Liver (tissue), 9 donors: ENCODE measurements around the gene EWSR1. TPM values are rescaled to one million over a fixed set of nuclear protein-coding genes. Genes with fewer than 3 reads are reported as not detected.
A peak's percentile ranks its signal among the peaks of the same experiment; 100 is the strongest.

Source experiments
- DNase-seq: peaks from one replicate; pipeline ENCODE4 v3.0.0-alpha.2; 2017; ENCODE audit warnings: low spot score
- H3K27ac ChIP-seq, 2 donors: one replicate each; pipeline ENCODE4 v1.7.0; 2013; ENCODE audit warnings: inconsistent platforms in 2 of 2, low read length in 2 of 2, control low read depth in 1 of 2, low read depth in 1 of 2, mild to moderate bottlenecking in 1 of 2
- H3K27me3 ChIP-seq, 4 donors: one replicate each; pipeline versions ENCODE4 v1.6.1 to v1.7.0; 2013; ENCODE audit warnings: low read length in 3 of 4, inconsistent platforms in 1 of 4, mild to moderate bottlenecking in 1 of 4, moderate library complexity in 1 of 4; ENCODE audit not compliant: control insufficient read depth in 4 of 4, insufficient read depth in 4 of 4
- H3K36me3 ChIP-seq, 4 donors: one replicate each; pipeline versions ENCODE4 v1.6.1 to v1.7.0; 2013; ENCODE audit warnings: low read length in 3 of 4, mild to moderate bottlenecking in 3 of 4, low read depth in 1 of 4, moderate library complexity in 1 of 4; ENCODE audit not compliant: control insufficient read depth in 4 of 4, insufficient read depth in 3 of 4
- H3K4me1 ChIP-seq, 4 donors: one replicate each; pipeline versions ENCODE4 v1.6.1 to v1.7.0; 2013; ENCODE audit warnings: low read length in 3 of 4, mild to moderate bottlenecking in 3 of 4, moderate library complexity in 1 of 4; ENCODE audit not compliant: control insufficient read depth in 4 of 4, insufficient read depth in 4 of 4
- H3K4me3 ChIP-seq, 3 donors: one replicate each; pipeline versions ENCODE4 v1.6.1 to v1.7.0; 2013; ENCODE audit warnings: low read length in 3 of 3, control low read depth in 1 of 3, low read depth in 1 of 3, mild to moderate bottlenecking in 1 of 3
- H3K9ac ChIP-seq, 2 donors: one replicate each; pipeline ENCODE4 v1.7.0; 2013; ENCODE audit warnings: low read length in 2 of 2, mild to moderate bottlenecking in 2 of 2, moderate library complexity in 2 of 2, control low read depth in 1 of 2, low read depth in 1 of 2
- H3K9me3 ChIP-seq, 4 donors: one replicate each; pipeline versions ENCODE4 v1.6.1 to v1.7.0; 2013; ENCODE audit warnings: low read length in 3 of 4; ENCODE audit not compliant: control insufficient read depth in 4 of 4
- CTCF ChIP-seq: fragments of 150-350 bp; IDR thresholded peaks from 2 replicates; pipeline ENCODE4 v1.5.1; 2017; ENCODE audit warnings: improper control_type of control experiment, low read depth, low read length; ENCODE audit not compliant: missing input control
- EGR1 ChIP-seq, 2 donors: IDR thresholded peaks; 2 replicates each; pipeline ENCODE4 v1.6.1; 2016 to 2018; ENCODE audit warnings: antibody characterized with exemption in 2 of 2, low read depth in 2 of 2
- FOXA1 ChIP-seq: IDR thresholded peaks from 2 replicates; pipeline ENCODE4 v1.6.1; 2016; ENCODE audit warnings: antibody characterized with exemption
- GABPA ChIP-seq, 2 donors: IDR thresholded peaks in 1 of 2; conservative IDR thresholded peaks in 1 of 2; 2 replicates each; pipeline ENCODE4 v1.6.1; 2016; ENCODE audit warnings: antibody characterized with exemption in 2 of 2, mild to moderate bottlenecking in 1 of 2, moderate library complexity in 1 of 2
- HNF4A ChIP-seq, 2 donors: conservative IDR thresholded peaks; 2 replicates each; pipeline ENCODE4 v1.6.1; 2016; ENCODE audit warnings: antibody characterized with exemption in 2 of 2, mild to moderate bottlenecking in 2 of 2
- HNF4G ChIP-seq: IDR thresholded peaks from 2 replicates; pipeline ENCODE4 v1.6.1; 2016; ENCODE audit warnings: antibody characterized with exemption
- JUND ChIP-seq, 2 donors: IDR thresholded peaks; 2 replicates each; pipeline ENCODE4 v1.6.1; 2016; ENCODE audit warnings: antibody characterized with exemption in 2 of 2
- NR2F2 ChIP-seq: IDR thresholded peaks from 2 replicates; pipeline ENCODE4 v1.6.1; 2016; ENCODE audit warnings: antibody characterized with exemption
- RAD21 ChIP-seq, 2 donors: IDR thresholded peaks; 2 replicates each; pipeline ENCODE4 v1.6.1; 2016; ENCODE audit warnings: antibody characterized with exemption in 2 of 2, mild to moderate bottlenecking in 2 of 2
- RXRA ChIP-seq, 2 donors: IDR thresholded peaks; 2 replicates each; pipeline ENCODE4 v1.6.1; 2017 to 2018; ENCODE audit warnings: antibody characterized with exemption in 2 of 2, mild to moderate bottlenecking in 1 of 2
- SP1 ChIP-seq: IDR thresholded peaks from 2 replicates; pipeline ENCODE4 v1.6.1; 2018; ENCODE audit warnings: antibody characterized with exemption, mild to moderate bottlenecking
- TAF1 ChIP-seq: conservative IDR thresholded peaks from 2 replicates; pipeline ENCODE4 v1.6.1; 2016; ENCODE audit warnings: antibody characterized with exemption, mild to moderate bottlenecking
- YY1 ChIP-seq: IDR thresholded peaks from 2 replicates; pipeline ENCODE4 v1.6.1; 2016; ENCODE audit warnings: antibody characterized with exemption, mild to moderate bottlenecking
- WGBS: extraction: QIAGEN DNeasy Blood & Tissue Kit; methylation state at CpG from one replicate; pipeline ENCODE4 v1.1.7; 2013; 5-methylcytosine and 5-hydroxymethylcytosine counted together
- polyA plus RNA-seq, 2 donors: library from polyadenylated mRNA; stranded (reverse) in 1 of 2; unstranded in 1 of 2; fragments of 200-250 nt in 1 of 2; fragments of >200 nt in 1 of 2; fragmentation: Nextera tagmentation in 1 of 2; extraction: Ambion mirVana in 1 of 2; gene quantifications; one replicate each; pipeline versions ENCODE4 v1.2.1 to v1.2.3, GENCODE V29; 2013 to 2015
- total RNA-seq, 2 donors: library from RNA; depleted of rRNA; stranded (reverse); fragments of >200 nt; gene quantifications; one replicate each; pipeline ENCODE4 v1.2.3, GENCODE V29; 2014
- TF ChIP-seq, protein P1 (sequence below): IDR thresholded peaks from 2 replicates; pipeline ENCODE4 v1.6.1; 2016; ENCODE audit warnings: antibody characterized with exemption, mild to moderate bottlenecking
- TF ChIP-seq, protein P2 (sequence below): IDR thresholded peaks from 2 replicates; pipeline ENCODE4 v1.6.1; 2016; ENCODE audit warnings: antibody characterized with exemption
- TF ChIP-seq, protein P3 (sequence below): IDR thresholded peaks from 2 replicates; pipeline ENCODE4 v1.6.1; 2016; ENCODE audit warnings: antibody characterized with exemption
- donor health status: healthy.
- donor health status: healthy.
- donor health status: healthy.
- donor health status: healthy.
- donor health status: healthy.

The EWSR1 gene
- total and polyA plus RNA-seq, 4 donors, result 64.8 to 134 (median 78.3) TPM

DNA sequence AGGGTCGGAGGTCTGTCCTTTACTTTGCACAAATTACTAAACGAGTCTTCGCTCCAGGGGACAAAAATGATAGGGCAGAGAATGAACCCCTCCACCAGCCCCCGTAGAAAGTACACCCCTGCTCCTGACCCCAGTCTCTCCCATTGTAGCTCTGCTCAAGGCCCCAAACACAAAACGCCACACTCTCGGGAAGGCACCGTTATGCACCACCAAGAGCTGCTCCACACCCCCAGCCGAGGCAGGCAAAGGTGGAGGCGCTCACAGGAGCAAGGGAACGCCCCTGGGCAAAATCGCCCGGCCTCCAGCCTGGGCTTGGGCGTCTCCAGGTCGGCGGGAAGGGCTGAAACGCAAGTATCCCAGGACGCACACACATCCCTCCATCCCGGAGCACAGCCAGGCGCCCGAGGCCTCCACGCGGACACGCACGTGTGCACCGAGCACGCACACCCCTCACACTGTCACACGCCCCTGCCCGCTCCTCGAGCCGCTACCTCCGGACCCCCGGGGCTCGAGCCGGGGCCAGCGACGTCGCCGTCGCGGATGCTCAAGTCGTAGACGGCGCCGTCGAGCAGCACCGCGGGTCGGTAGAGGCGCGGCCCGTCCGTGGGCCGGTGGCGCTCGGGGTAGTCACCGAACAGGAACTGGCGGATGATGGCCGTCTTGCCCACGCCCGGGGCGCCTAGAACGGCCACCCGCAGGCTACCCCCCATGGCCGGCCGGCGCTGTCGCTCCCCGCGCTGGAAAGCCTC is 46.6 kb downstream of the EWSR1 start:
- no peaks in the 10 kb centered on the region for H3K36me3 ChIP-seq
- no peak overlapping the region for H3K9ac ChIP-seq
- 4% methylated on average over 69 of the region's 69 CpGs for WGBS
- peaks cover 0 to 4% (median 0%) of the 10 kb centered on the region in 4 donors for H3K27me3 ChIP-seq
- DNase-seq, result no peak
- TF ChIP-seq, protein P1, sequence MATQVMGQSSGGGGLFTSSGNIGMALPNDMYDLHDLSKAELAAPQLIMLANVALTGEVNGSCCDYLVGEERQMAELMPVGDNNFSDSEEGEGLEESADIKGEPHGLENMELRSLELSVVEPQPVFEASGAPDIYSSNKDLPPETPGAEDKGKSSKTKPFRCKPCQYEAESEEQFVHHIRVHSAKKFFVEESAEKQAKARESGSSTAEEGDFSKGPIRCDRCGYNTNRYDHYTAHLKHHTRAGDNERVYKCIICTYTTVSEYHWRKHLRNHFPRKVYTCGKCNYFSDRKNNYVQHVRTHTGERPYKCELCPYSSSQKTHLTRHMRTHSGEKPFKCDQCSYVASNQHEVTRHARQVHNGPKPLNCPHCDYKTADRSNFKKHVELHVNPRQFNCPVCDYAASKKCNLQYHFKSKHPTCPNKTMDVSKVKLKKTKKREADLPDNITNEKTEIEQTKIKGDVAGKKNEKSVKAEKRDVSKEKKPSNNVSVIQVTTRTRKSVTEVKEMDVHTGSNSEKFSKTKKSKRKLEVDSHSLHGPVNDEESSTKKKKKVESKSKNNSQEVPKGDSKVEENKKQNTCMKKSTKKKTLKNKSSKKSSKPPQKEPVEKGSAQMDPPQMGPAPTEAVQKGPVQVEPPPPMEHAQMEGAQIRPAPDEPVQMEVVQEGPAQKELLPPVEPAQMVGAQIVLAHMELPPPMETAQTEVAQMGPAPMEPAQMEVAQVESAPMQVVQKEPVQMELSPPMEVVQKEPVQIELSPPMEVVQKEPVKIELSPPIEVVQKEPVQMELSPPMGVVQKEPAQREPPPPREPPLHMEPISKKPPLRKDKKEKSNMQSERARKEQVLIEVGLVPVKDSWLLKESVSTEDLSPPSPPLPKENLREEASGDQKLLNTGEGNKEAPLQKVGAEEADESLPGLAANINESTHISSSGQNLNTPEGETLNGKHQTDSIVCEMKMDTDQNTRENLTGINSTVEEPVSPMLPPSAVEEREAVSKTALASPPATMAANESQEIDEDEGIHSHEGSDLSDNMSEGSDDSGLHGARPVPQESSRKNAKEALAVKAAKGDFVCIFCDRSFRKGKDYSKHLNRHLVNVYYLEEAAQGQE, result no peak
- no peak for TF ChIP-seq RAD21 (IDR thresholded peaks at IDR 0.05)
- no peaks in the 10 kb centered on the region for H3K9me3 ChIP-seq
- no peak overlapping the region for H3K27ac ChIP-seq
- peaks cover 7 to 33% (median 16%) of the 10 kb centered on the region in 4 donors for H3K4me1 ChIP-seq
- peak overlapping the region in 1 of 3 donors; percentile 33 for H3K4me3 ChIP-seq

- H3K4me1 ChIP-seq, result peaks cover 5 to 29% (median 16%) of the 10 kb centered on the region in 4 donors
- H3K27ac ChIP-seq, result no peak within 1 kb of the TSS
- no peak for DNase-seq
- no peak within 1 kb of the TSS for H3K9ac ChIP-seq
- H3K9me3 ChIP-seq, result no peaks in the 10 kb centered on the region
- peaks cover 0 to 4% (median 0%) of the 10 kb centered on the region in 4 donors for H3K27me3 ChIP-seq
- H3K36me3 ChIP-seq, result no peaks in the 10 kb centered on the region
- H3K4me3 ChIP-seq, result peak within 1 kb of the TSS in 1 of 3 donors; percentile 33
- no peak for TF ChIP-seq JUND (IDR thresholded peaks at IDR 0.05)
- TF ChIP-seq EGR1 (IDR thresholded peaks at IDR 0.05; ENCODE audit: low read depth in 2 of 2), result no peak
- no peak for TF ChIP-seq NR2F2
- TF ChIP-seq CTCF, result no peak
- no peak for TF ChIP-seq TAF1
- TF ChIP-seq, protein P2, sequence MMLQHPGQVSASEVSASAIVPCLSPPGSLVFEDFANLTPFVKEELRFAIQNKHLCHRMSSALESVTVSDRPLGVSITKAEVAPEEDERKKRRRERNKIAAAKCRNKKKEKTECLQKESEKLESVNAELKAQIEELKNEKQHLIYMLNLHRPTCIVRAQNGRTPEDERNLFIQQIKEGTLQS, result no peak
- TF ChIP-seq, protein P3, sequence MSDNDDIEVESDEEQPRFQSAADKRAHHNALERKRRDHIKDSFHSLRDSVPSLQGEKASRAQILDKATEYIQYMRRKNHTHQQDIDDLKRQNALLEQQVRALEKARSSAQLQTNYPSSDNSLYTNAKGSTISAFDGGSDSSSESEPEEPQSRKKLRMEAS, result no peak
- TF ChIP-seq FOXA1, result no peak
- TF ChIP-seq HNF4G, result no peak
- no peak for TF ChIP-seq YY1
- no peak for TF ChIP-seq GABPA (IDR thresholded peaks at IDR 0.05 in 1 of 2, conservative IDR thresholded peaks at IDR 0.05 in 1 of 2)
- no peak for TF ChIP-seq HNF4A (conservative IDR thresholded peaks at IDR 0.05)
- no peak for TF ChIP-seq RAD21 (IDR thresholded peaks at IDR 0.05)
- no peak for TF ChIP-seq RXRA (IDR thresholded peaks at IDR 0.05)
- no peak for TF ChIP-seq SP1
- TF ChIP-seq, protein P1, result no peak
- WGBS, result 6% methylated on average over 103 of the region's 103 CpGs
Measured at GRCh38 chr22:29315286-29316140, 47.4 kb downstream of the EWSR1 start, which contains the start of gene RASL10A. TSS of gene RASL10A (minus strand) at chr22:29315697. CDS start at chr22:29315246, 451 bp downstream.
